ENCODE data around the gene CD47.

DNA sequence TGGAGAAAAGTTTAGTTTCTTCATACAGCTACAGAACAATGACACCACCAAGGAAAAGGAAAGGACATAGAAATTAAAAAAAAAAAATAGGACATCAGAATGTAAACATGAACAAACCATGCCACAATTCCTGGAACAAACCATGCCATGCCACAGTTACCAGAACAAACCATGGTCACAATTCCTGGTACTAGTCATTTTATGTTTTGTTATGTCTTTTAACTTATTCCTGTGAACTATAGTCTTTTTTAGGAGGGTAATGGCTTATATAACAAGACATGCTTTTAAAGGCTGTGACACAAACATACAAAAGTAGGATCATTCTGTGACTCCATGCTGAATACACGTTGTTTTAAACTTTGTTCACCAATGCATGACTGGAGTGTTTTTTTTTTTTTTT is 42.8 kb downstream of the CD47 start:
- TF ChIP-seq, protein P1, sequence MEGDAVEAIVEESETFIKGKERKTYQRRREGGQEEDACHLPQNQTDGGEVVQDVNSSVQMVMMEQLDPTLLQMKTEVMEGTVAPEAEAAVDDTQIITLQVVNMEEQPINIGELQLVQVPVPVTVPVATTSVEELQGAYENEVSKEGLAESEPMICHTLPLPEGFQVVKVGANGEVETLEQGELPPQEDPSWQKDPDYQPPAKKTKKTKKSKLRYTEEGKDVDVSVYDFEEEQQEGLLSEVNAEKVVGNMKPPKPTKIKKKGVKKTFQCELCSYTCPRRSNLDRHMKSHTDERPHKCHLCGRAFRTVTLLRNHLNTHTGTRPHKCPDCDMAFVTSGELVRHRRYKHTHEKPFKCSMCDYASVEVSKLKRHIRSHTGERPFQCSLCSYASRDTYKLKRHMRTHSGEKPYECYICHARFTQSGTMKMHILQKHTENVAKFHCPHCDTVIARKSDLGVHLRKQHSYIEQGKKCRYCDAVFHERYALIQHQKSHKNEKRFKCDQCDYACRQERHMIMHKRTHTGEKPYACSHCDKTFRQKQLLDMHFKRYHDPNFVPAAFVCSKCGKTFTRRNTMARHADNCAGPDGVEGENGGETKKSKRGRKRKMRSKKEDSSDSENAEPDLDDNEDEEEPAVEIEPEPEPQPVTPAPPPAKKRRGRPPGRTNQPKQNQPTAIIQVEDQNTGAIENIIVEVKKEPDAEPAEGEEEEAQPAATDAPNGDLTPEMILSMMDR (conservative IDR thresholded peaks at IDR 0.05; ENCODE audit: low read length): no peak
- no peak for TF ChIP-seq EZH2phosphoT487 (IDR thresholded peaks at IDR 0.05; ENCODE audit: borderline replicate concordance)

Measured in Loucy (cell line).